GM18520 (cell line): ENCODE measurements around the gene ERVK3-1.
"Not testable (repeated sequence)": the region's sequence is repeated elsewhere in the genome, so short reads cannot be mapped to it uniquely, and the experiment has no call there.

Source experiments
- ATAC-seq: cut with Tn5 transposase; IDR thresholded peaks from one replicate; pipeline ENCODE4 v1.9.1; 2021; ENCODE audit not compliant: unreplicated experiment

Gene ERVK3-1

DNA sequence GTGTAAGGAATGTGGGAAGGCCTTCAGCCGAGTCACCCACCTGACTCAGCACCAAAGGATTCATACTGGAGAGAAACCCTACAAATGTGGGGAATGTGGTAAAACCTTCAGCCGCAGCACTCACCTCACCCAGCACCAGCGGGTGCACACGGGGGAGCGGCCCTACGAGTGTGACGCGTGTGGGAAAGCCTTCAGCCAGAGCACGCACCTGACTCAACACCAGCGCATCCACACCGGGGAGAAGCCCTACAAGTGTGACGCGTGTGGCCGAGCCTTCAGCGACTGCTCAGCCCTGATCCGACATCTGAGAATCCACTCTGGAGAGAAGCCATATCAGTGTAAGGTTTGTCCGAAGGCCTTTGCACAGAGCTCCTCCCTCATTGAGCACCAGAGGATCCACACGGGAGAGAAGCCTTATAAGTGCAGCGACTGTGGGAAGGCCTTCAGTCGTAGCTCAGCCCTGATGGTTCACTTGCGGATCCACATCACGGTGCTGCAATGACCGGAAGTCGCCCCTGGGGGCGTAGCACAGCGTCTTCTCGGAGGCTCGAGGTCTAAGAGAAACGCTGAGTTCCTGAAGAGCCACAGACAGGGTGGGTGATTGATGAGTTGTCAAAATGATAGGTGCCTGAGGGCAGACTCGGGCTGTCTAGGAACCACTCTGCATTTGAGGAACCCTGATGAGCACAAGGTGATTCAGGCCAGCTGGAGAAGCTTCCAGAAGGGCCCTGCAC, 33.8 kb downstream of the ERVK3-1 start:
- ATAC-seq, result no peak

DNA sequence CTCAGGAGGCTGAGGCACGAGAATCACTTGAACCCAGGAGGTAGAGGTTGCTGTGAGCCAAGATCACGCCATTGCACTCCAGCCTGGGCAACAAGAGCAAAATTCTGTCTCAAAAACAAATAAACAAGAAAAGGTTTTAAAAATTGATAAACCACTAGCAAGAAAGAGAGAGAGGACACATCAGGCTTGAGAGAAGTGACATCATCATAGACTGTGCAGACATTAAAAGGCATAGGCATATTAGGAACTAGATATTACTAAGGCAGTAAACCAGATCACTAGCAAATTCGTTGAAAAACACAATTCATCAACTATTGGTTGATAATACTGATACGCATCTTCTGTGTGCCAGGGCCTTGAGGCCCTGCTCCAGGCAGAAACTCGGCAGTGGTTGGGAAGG, 40.4 kb downstream of the ERVK3-1 start:
- ATAC-seq, result no peak

DNA sequence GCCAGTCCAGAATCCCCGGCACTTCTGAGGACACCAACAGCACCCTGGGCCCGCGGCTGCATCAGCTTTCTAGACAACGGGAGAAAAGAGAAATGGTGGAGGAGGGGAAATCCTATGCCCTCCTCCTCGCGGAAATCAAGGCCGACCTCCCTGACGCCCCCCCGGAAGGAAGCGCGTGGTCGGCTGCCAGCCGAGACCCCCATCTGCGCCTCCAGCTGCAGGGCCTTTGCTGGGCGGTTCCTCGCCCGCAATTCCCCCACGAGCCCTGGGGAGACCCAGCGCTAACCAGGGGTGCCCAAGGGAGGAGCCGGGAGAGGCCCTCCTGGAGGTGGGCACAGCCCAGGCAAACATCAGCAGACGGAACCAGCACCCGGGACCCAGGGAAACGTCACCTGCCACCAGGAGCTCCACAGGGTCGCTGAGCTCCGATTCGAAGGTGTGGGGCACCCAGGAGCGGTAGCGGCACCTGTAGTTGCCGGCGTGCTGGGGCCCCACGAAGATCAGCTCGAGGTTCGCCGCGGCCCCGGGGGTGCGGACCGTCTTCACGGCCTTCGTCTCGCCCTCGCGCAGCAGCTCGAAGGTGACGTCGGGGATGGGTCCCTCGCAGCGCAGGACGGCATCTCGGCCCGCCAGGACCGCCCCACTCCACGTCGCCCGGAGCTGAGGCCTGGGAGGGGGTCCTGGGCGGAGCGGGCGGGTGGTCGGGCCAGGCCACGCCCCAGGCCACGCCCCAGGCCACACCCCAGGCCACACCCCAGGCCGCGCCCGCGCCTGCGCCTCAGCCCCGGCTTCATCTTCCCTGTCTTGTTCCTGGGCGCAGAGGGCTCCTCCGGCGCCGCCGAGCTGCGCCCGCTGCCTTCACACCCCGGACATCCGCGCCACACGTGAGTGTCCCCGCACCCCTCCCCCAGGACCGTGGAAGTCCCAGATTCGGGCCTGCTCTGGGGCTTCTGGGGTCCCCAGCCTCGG, 42.1 kb downstream of the ERVK3-1 start:
- ATAC-seq, result peak; percentile 71

DNA sequence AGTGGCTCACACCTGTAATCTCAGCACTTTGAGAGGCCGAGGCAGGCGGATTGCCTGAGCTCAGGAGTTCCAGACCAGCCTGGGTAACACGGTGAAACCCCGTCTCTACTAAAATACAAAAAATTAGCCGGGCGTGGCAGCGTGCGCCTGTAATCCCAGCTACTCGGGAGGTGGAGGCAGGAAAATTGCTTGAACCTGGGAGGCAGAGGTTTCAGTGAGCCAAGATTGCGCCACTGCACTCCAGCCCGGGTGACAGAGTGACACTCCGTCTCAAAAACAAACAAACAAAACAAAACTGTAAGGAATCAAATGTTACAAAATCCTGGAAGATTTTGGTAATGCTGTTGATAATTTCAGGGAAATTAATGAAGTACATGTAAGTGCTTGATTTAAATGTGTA, 42.9 kb downstream of the ERVK3-1 start:
- ATAC-seq, result not testable (repeated sequence)

DNA sequence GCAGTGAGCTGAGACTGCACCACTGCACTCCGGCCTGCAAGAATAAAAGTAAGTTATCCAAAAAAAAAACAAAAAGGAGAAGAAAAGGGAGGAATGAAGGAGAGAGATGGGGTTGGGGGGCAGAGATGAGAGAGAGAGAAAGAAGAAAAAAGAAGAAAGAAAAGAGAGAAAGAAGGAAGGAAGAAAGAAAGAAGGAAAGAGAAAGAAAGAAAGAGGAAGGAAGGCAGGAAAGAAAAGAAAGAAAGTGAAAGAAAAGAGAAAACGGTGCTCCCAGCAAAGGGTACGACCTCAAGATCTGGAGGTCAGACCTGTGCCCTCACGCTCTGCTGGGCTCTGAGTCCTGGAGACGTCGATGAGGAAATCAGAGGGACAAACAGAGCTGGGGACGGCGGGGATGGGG, 44.4 kb downstream of the ERVK3-1 start:
- ATAC-seq, result no peak

DNA sequence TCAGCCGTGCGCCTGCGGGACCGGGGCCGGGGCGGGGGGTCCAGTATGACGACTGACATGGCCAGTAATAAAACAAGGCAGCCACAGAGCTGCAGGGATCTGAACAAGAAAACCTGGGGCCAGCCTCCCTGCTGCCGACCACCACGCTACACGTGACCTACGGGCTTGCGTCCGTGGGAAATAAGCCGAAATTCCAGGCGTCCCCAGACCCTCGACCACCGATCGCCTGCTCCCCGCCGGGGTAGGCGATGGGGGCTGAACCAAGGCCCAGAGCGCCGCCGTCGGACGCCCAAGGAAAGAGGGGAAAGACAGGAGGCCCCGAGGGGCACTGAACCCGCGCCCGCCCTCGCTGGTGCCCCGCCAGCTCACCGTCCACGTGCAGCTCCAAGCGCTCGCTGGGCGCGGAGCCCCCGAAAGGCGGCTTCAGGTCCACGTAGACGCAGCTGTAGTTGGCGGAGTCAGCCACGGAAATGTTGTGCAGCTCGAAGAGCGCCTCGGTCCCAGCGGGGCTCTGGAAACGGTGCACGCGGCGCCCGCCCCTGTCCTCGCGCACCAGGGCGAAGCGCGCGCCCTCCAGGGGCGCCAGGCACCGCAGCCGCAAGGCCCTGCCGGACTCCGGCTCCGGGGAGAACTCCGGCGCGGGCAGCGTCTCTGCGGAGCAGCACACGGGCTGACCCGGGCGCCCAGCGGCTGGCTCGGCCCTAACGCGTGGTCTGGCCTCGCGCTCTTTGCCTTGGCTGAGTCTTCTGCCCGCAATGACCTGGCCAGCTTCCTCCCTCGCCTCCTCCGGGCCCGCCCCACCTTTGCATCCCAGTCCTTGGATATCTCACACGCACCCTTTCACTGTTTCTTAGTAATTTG, 45.1 kb downstream of the ERVK3-1 start:
- ATAC-seq, result no peak

DNA sequence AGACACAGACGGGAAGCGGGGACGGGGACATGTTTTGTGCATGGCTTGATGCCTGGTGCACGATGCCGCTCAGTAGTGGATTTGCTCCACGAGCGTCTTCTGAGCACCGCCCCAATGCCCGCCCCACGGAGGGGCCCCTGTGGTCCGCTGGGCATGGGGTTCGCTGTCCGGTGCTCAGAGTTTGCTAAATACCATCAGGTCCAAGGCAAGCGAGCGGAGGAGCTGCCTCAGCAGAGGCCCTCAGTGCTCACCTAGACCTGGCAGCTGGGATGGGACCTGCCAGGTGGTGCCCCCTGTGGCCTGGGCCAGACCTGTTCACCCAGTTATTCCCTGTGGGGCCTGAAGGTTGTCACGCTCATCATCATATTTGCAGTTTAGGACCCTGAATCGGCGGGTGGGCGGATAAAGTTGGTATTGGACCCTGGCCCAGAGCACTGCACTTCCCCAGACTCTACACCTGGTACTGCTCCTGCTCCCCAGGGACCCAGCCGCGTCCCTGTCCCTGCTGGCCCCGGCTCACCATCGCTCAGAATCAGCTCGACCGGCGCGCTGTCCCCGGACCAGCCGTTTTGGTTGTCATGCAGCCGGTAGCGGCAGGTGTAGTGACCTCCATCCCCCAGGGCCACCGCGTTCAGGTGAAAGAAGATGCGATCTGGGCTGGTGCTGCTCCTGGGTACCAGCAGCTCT, 45.8 kb downstream of the ERVK3-1 start:
- ATAC-seq, result no peak

DNA sequence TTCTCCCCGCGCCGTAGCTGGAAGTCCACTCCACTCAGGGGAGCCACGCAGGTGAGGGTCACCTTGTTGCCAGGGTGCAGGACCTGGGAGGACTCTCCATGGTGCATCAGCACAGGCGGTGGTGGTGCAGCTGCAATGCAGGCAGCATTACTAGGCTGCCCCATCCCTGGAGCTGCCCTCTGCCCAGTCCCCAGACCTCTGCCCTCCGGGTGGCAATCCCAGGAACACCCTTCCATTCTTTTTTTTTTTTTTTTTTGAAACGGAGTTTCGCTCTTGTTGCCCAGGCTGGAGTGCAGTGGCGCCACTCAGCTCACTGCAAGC, 46.3 kb downstream of the ERVK3-1 start:
- no peak for ATAC-seq

DNA sequence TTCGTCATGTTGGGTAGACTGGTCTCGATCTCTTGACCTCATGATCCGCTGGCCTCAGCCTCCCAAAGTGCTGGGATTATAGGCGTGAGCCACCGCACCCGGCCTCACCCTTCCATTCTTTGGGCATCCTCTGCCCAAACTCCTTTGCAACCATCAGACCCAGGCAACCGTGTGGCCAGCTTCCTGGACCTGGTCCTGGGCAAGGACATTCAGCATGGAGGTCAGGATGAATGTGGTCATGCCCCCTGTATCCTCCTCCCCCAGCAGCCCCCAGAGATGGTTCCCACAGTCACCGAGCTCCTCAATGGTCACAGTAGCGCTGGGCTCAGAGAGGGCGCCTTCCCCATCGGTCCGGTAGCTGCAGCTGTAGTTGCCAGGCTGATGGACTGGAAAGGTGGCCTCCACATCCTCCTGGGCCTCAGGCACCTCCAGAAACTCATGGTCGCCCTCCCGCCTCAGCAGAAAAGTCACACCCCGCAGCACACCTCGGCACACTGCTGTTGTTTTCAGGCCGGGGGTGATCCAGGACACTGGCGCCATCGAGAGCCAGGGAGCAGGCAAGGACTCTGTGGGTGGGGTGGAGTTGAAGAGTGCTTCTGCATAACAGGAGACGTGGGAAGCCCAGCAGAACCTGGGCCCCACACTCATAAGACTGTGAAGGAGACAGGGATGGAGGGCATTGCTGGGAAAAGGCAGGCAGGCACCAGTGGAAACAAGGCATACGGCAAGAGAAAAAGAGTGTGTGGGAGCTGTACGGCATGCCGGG, 47.0 kb downstream of the ERVK3-1 start:
- no peak for ATAC-seq

DNA sequence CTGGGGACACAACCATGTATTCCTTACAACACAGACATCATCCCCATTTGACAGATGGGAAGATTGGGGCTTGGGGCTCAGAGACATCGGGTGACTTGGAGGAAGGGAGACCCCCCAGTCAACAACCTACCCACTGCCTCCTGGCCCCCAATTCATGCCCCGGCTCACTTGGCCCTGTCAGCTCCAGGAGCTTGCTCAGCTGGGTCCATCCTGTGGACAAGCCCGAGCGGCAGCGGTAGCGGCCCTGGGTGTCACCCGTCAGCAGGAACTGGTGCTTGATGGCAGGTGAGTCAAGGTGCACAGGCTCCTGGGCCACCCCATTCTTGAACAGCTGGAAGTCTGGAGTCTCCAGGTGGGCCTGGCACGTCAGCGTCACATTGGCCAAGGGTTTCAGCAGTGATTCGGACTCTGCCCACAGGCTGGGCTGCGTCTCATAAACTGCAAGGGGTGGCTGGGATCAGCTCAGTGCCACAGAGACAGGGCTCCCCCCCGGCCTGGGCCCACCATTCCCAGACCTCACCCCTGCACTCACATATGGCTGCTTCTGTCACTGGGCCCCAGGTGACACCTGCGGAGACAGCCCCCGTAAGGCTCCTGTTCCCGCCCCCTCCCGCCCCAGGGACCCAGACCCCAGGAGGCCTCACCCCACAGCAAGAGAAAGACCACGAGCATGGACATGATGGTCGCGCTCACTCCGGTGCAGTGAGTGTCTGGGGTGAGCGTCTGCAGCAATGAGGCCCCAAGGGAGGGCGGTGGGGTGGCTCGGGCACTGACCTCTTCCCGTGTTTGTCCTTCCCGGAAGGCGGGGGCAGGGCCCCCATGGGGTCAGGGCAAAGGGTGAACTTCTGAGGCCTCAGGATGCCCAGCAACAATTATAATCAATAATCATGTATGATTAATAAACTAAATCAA, 47.8 kb downstream of the ERVK3-1 start, which contains the start of gene A1BG:
Gene A1BG, minus strand, starts transcription at position 733 of the 912 bp plus-strand sequence. Its CDS starts 55 bp downstream, at position 678.
- no peak for ATAC-seq

DNA sequence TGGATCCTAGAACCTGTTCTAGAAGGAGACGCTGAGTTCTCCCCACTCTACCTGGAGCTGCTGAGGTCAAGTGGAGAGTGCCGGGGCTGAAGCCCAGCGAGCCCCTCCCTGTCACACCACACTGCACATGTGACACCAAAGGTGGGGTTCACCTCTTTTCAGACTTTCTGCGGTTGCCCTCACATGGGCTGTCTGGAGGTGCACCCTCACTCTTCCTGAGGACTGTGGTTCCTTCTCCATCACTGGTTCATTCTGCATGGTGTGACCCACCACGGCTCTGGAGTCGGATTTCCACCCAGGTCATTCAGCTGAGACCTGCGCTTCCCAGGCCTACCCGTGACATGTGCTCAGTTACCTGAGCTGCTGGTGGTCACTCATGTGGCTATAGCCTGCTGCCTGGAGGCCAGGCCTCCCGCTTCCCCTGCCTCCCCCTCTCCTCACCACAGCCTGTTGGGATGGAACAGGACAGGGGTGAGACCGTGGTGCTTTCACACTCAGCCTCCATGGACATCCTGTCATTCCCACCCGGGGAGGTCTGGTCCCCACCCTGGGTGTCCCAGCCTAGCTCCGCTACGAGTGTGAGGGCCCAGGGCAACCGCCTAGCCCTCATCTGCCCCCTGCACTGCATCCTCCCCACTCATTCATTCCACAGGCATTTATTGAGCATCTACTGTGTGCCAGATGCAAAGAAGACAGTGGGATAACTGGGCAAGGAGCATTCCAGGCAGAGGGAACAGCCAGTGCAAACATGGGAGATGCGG, 48.7 kb downstream of the ERVK3-1 start:
- no peak for ATAC-seq

DNA sequence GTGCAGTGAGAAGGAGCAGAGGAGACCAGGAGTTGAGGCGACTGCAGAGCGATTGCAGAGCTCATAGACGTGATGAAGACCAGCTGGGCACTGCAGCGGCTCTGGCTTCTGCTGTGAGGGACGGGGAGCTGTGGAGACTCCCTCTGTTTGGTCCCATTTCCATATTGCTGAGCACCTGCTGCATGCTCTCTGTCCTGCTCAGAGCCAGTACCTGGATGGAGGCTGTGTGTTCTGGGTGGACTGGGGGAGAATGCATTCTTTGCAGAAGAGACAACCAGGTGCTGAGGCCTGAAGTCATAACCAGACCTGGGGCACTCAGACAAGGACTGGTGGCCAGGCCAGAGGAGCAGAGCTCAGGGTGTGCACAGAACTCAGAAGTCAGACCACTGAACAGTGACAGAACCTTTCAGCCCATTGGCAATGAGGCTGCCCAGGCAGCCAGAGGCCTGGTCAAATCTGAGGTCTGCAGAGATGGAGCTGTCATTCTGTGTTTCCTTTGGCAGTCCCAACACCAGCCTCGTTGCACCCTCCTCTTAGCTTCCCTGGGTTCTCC, 49.4 kb downstream of the ERVK3-1 start:
- no peak for ATAC-seq

DNA sequence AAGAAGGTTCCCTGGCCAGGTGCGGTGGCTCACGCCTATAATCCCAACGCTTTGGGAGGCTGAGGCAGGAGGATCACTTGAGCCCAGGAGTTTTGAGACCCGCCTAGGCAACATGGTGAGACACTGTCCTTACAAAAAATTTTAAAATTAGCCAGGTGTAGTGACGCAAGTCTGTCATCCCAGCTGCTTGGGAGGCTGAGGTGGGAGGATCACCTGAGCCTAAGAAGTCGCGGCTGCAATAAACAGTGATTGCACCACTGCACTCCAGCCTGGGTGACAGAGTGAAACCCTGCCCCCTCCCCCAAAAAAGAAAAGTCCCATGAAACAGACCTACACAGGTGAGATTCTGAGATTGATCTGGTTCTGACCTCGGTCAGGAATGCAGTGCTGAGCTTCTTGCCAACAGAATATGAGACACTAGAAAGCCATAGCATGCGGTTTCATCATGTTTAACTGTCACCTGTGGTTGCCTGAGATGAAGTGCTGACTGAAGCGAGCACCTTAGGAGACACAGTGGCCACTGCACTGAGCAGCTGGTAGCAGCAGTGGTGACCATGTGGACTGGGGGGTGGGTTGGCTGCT, 50.1 kb downstream of the ERVK3-1 start:
- no peak for ATAC-seq

DNA sequence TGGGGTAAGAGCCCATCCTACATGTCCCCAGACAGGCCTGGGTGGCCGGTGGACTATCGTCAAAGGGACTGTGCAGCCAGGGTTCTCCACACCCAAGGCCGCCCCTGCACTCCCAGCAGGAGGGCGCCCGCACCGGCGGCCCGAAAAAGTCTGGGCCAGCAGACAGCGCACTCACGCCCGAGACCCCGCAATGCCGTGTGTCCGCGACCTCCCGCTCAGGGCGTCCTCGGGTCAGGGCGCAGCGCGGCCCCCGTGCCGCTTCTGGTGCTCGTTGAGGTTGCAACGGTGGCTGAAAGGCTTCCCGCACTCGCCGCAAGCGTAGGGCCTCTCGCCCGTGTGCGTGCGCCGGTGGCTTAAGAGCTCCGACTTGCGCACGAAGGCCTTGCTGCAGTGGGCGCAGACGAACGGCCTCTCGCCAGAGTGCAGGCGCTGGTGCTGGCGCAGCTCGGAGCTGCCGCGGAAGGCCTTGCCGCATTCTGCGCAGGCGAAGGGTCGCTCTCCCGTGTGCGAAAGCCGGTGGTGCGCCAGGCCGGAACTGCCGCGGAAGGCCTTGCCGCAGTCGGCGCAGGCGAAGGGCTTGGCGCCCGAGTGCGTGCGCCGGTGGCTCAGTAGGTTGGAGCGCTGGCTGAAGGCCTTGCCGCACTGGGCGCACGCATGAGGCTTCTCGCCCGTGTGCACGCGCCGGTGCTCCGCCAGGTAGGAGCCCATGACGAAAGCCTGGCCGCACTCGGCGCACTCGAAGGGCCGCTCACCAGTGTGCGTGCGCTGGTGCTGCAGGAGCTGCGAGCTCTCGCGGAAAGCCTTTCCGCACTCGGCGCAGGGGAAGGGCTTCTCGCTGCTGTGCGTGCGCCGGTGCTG, 51.0 kb downstream of the ERVK3-1 start:
- ATAC-seq, result no peak

DNA sequence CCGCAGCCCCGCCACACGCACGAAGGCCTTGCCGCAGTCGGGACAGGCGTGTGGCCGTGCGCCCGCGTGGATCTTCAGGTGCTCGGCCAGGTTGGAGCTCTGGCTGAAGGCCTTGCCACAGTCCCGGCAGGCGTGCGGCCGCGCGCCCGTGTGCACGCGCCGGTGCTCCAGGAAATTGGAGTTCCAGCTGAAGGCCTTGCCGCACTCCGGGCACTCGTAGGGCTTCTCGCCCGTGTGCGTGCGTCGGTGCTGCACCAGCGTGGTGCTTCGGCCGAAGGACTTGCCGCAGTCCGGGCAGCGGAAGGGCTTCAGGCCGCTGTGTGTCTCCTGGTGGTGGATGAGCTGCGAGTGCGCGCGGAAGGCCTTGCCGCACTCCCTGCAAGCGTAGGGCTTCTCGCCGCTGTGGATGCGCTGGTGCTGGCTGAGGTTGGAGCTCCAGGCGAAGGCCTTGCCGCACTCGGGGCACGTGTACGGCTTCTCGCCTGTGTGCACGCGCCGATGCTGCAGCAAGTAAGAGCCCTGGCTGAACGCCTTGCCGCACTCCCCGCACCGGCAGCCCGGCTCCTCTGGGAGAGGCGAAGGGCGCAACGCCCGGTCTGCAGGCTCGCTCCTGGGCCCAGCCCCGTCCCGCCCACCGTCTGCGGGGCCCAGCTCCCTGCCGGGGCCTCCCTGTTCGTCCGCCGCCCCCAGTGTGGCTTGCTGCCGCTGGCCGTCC, 51.7 kb downstream of the ERVK3-1 start:
- no peak for ATAC-seq
